ENCODE data around the gene RAD9B.
"Not testable (repeated sequence)": the region's sequence is repeated elsewhere in the genome, so short reads cannot be mapped to it uniquely, and the experiment has no call there.

RAD9B gene

DNA sequence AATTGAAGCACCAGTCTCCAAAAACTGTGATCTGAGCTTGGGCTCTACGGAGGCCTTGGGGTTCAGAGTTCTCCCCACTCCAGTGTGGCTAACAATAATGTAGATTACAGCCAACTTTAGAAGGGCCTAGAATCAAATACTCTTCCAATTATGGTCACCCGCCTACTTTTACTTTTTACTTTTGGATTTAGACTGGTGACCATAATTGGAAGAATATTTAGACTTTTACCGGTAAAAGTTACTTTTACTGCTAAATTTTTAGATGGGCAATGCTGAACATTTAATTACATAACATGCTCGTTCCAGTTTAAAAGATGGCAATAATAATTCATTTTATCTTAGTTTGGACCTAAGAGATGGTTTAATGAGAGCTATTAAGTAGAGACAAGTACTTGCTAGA, 41.8 kb downstream of the RAD9B start:
- Histone ChIP-seq H3K9me3 (ENCODE audit: control insufficient read depth, low read depth, low read length) (no peaks in the 10 kb centered on the region), H3K4me3 (ENCODE audit: low read length) (no peak overlapping the region), H3K27me3 (ENCODE audit: control insufficient read depth, insufficient read depth, low read length) (no peaks in the 10 kb centered on the region), H3K4me1 (ENCODE audit: control insufficient read depth, low read depth, low read length) (no peaks in the 10 kb centered on the region), H3K9ac (ENCODE audit: low read length) (no peak overlapping the region), H3K27ac (ENCODE audit: low read length) (no peak overlapping the region), H3K36me3 (ENCODE audit: control insufficient read depth, low read depth, low read length) (peaks cover 4% of the 10 kb centered on the region)

DNA sequence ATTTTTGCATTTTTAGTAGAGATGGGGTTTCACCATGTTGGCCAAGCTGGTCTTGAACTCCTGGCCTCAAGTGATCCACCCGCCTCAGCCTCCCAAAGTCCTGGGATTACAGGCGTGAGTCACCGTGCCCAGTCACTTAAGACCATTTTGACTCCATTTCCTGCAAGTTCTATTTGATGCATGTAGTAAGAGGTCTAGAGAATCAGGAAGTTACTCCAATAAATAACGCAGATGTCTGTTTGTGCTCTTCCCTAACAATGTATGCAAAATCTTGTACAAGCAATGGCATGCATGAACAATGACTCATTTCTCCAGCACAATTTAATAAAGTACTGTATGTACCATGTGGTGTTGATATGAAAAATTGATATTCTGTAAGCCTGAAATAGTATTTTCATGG, 43.1 kb downstream of the RAD9B start:
- H3K36me3 ChIP-seq (ENCODE audit: control insufficient read depth, low read depth, low read length); H3K9ac ChIP-seq (ENCODE audit: low read length); H3K4me1 ChIP-seq (ENCODE audit: control insufficient read depth, low read depth, low read length); H3K27ac ChIP-seq (ENCODE audit: low read length); H3K27me3 ChIP-seq (ENCODE audit: control insufficient read depth, insufficient read depth, low read length); H3K4me3 ChIP-seq (ENCODE audit: low read length); H3K9me3 ChIP-seq (ENCODE audit: control insufficient read depth, low read depth, low read length): not testable (repeated sequence)

DNA sequence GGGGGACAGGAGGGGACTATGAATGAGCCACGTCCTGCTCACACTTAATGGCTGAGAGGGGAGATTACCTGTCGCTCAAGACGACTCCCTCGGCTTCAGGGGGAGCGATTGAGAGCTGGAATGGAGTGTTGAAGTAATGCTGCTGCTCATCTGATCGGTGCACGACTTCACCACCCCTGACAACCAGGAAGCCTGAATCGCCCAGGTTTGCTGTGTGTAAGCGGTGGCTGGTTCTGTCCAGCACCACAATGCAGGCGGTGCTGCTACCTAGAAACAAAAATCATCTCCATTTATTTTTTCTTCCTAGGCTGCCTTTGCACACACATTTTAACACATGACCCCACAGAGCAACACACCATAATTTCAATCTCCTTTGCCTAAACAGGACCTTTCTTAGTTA, 43.7 kb downstream of the RAD9B start:
- H3K4me3 ChIP-seq (ENCODE audit: low read length): no peak overlapping the region
- no peaks in the 10 kb centered on the region for H3K9me3 ChIP-seq (ENCODE audit: control insufficient read depth, low read depth, low read length)
- H3K27ac ChIP-seq (ENCODE audit: low read length): no peak overlapping the region
- peaks cover 4% of the 10 kb centered on the region for H3K36me3 ChIP-seq (ENCODE audit: control insufficient read depth, low read depth, low read length)
- no peaks in the 10 kb centered on the region for H3K27me3 ChIP-seq (ENCODE audit: control insufficient read depth, insufficient read depth, low read length)
- H3K4me1 ChIP-seq (ENCODE audit: control insufficient read depth, low read depth, low read length): no peaks in the 10 kb centered on the region
- H3K9ac ChIP-seq (ENCODE audit: low read length): no peak overlapping the region

DNA sequence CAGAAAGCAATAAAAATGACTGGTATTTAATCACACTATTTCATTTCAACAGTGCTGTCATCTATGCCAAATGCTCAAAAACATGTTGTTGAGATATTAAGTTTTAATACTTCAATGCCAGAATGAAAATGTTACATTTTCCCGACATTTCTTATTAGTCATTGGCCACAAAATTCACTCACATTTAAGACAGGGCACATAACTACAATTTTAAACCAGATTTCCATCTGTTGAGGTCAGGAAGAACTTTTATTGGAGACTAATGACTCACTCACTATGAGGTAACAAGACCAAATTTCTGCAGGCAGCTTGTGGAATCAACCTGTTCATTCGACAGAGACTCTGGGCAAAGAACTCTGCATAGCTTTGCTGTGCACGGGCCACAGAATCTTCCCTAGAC, 44.2 kb downstream of the RAD9B start:
- Histone ChIP-seq H3K36me3 (ENCODE audit: control insufficient read depth, low read depth, low read length) (peaks cover 4% of the 10 kb centered on the region), H3K9ac (ENCODE audit: low read length) (no peak overlapping the region), H3K9me3 (ENCODE audit: control insufficient read depth, low read depth, low read length) (no peaks in the 10 kb centered on the region), H3K27me3 (ENCODE audit: control insufficient read depth, insufficient read depth, low read length) (no peaks in the 10 kb centered on the region), H3K27ac (ENCODE audit: low read length) (no peak overlapping the region), H3K4me1 (ENCODE audit: control insufficient read depth, low read depth, low read length) (no peaks in the 10 kb centered on the region), H3K4me3 (ENCODE audit: low read length) (no peak overlapping the region)

DNA sequence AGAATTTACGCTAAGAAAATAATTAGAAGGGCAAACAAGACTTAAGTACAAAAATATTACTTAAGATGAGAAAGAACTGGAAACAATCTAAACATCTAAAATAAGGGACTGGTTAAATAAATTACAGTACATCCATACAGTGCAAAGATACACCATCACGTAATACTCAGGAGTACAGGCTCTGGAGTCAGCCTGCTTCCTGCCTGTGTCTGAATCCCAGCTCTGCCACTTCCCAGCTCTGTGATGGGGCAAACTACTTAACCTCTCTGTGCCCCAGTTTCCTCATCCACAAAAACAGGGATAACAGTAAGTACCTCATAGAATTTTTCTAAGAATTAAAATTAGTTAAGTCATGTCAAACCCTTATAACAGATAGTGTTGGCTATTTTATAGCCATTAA, 45.0 kb downstream of the RAD9B start:
- H3K27ac ChIP-seq (ENCODE audit: low read length): no peak overlapping the region
- no peaks in the 10 kb centered on the region for H3K9me3 ChIP-seq (ENCODE audit: control insufficient read depth, low read depth, low read length)
- peaks cover 4% of the 10 kb centered on the region for H3K36me3 ChIP-seq (ENCODE audit: control insufficient read depth, low read depth, low read length)
- H3K4me1 ChIP-seq (ENCODE audit: control insufficient read depth, low read depth, low read length): no peaks in the 10 kb centered on the region
- H3K27me3 ChIP-seq (ENCODE audit: control insufficient read depth, insufficient read depth, low read length): no peaks in the 10 kb centered on the region
- H3K9ac ChIP-seq (ENCODE audit: low read length): no peak overlapping the region
- H3K4me3 ChIP-seq (ENCODE audit: low read length): no peak overlapping the region

DNA sequence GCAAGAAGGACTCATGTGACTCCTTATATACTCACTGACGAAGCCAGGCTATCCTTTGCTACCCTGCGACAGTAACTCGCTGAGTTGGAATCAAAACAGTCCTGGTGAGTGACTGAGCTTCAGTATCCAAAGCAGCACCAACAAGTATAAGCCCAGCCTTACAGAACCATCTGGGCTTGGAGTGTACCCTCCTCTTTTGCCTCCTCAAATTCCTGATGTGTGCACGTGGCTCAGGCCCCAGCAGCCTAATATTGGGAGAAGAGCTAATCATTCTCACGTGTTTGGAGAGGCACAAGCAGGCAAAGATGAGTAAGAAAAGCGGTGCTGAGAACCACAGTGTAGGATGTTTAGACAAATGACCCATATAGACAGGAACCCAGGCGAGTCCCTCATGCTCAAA, 46.5 kb downstream of the RAD9B start:
- Histone ChIP-seq H3K27ac (ENCODE audit: low read length) (no peak overlapping the region), H3K36me3 (ENCODE audit: control insufficient read depth, low read depth, low read length) (peaks cover 4% of the 10 kb centered on the region), H3K9ac (ENCODE audit: low read length) (no peak overlapping the region), H3K4me1 (ENCODE audit: control insufficient read depth, low read depth, low read length) (no peaks in the 10 kb centered on the region), H3K27me3 (ENCODE audit: control insufficient read depth, insufficient read depth, low read length) (no peaks in the 10 kb centered on the region), H3K9me3 (ENCODE audit: control insufficient read depth, low read depth, low read length) (no peaks in the 10 kb centered on the region), H3K4me3 (ENCODE audit: low read length) (no peak overlapping the region)

DNA sequence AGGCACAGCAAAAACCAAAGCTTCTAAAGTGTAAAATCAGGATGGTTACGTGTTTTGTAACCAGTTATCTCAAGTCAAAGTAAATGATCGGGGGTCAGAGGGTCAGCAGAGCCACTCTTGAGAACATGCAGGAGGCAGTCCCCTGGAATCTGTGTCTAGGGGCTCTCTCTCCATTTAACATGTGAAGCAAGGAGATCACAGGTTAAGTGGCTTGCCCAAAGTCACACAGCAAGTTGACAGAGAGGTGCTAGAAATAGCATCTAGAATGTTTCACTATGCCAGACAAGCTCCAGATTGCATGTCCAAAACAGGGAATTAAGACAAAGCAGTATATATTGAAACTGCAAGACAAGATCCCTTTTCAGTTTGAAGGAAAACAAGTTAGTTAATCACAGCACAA, 47.6 kb downstream of the RAD9B start:
- H3K27ac ChIP-seq (ENCODE audit: low read length): no peak overlapping the region
- H3K9ac ChIP-seq (ENCODE audit: low read length): no peak overlapping the region
- H3K27me3 ChIP-seq (ENCODE audit: control insufficient read depth, insufficient read depth, low read length): no peaks in the 10 kb centered on the region
- H3K4me1 ChIP-seq (ENCODE audit: control insufficient read depth, low read depth, low read length): no peaks in the 10 kb centered on the region
- H3K4me3 ChIP-seq (ENCODE audit: low read length): no peak overlapping the region
- peaks cover 4% of the 10 kb centered on the region for H3K36me3 ChIP-seq (ENCODE audit: control insufficient read depth, low read depth, low read length)
- no peaks in the 10 kb centered on the region for H3K9me3 ChIP-seq (ENCODE audit: control insufficient read depth, low read depth, low read length)

DNA sequence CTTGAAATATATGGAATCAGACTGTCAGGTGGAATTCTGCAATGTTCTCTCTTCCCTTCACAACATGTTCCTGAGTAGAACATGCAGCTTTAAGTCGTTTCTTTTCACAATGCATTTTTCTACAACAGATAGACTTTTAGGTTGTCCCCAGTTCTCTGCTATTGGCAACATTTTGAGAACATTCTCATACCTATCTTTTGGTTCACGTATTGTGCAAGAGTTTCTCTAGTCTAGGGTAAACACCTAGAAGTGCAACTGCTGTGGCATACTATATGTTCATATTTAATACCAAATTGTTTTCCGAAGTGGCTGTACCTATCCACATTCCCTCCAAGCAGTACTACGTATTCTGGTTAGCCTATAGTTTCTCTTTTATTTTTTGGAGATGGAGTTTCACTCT, 48.9 kb downstream of the RAD9B start:
- Histone ChIP-seq H3K36me3 (ENCODE audit: control insufficient read depth, low read depth, low read length) (no peaks in the 10 kb centered on the region), H3K4me1 (ENCODE audit: control insufficient read depth, low read depth, low read length) (no peaks in the 10 kb centered on the region), H3K4me3 (ENCODE audit: low read length) (no peak overlapping the region), H3K9me3 (ENCODE audit: control insufficient read depth, low read depth, low read length) (no peaks in the 10 kb centered on the region), H3K9ac (ENCODE audit: low read length) (no peak overlapping the region), H3K27me3 (ENCODE audit: control insufficient read depth, insufficient read depth, low read length) (no peaks in the 10 kb centered on the region), H3K27ac (ENCODE audit: low read length) (no peak overlapping the region)
